OCI-LY1 (cell line): ENCODE data around the gene MOB2.

ENCODE experiments used
- H2AFZ ChIP-seq: fragments of 200-600 bp; sonication (generic), shearing (Covaris generic); 2 replicates; pipeline ENCODE4 v1.6.0; 2014; ENCODE audit warnings: antibody characterized with exemption, mild to moderate bottlenecking, low read length
- H3F3A ChIP-seq: fragments of 200-600 bp; sonication (generic), shearing (Covaris generic); 2 replicates; pipeline ENCODE4 v1.6.0; 2014; ENCODE audit warnings: mild to moderate bottlenecking, antibody characterized with exemption, low read length, moderate library complexity; ENCODE audit not compliant: insufficient read depth
- H3K27ac ChIP-seq: fragments of 200-600 bp; sonication (generic); 2 replicates; pipeline ENCODE4 v1.5.1; 2014; ENCODE audit warnings: low read length, mixed run types, mild to moderate bottlenecking, low read depth; ENCODE audit not compliant: poor library complexity, severe bottlenecking
- H3K27me3 ChIP-seq: fragments of 200-600 bp; sonication (generic); 2 replicates; pipeline ENCODE4 v1.6.0; 2014; ENCODE audit warnings: antibody characterized with exemption, mild to moderate bottlenecking, low read length, moderate library complexity; ENCODE audit not compliant: insufficient read depth
- H3K36me3 ChIP-seq: fragments of 200-600 bp; sonication (generic); 2 replicates; pipeline ENCODE4 v1.6.1; 2014; ENCODE audit warnings: mild to moderate bottlenecking, antibody characterized with exemption, low read length, moderate library complexity, mixed read lengths; ENCODE audit not compliant: insufficient read depth
- H3K4me1 ChIP-seq: fragments of 200-600 bp; sonication (generic); 2 replicates; pipeline ENCODE4 v1.5.1; 2014; ENCODE audit warnings: mild to moderate bottlenecking, low read length, moderate library complexity; ENCODE audit not compliant: insufficient read depth, severe bottlenecking
- H3K4me2 ChIP-seq: fragments of 200-600 bp; sonication (generic), shearing (Covaris generic); 2 replicates; pipeline ENCODE4 v1.6.1; 2014; ENCODE audit warnings: low read length
- H3K4me3 ChIP-seq: fragments of 200-600 bp; sonication (generic); 2 replicates; pipeline ENCODE4 v1.5.1; 2014; ENCODE audit warnings: low read length, low read depth, mild to moderate bottlenecking, mixed read lengths; ENCODE audit not compliant: poor library complexity, severe bottlenecking
- H3K79me2 ChIP-seq: fragments of 200-600 bp; shearing (Covaris generic); 2 replicates; pipeline ENCODE4 v1.6.1; 2016; ENCODE audit warnings: mixed run types, low read length, mixed read lengths; ENCODE audit not compliant: insufficient read depth
- H3K9ac ChIP-seq: fragments of 200-600 bp; sonication (generic), shearing (Covaris generic); 2 replicates; pipeline ENCODE4 v1.6.1; 2014; ENCODE audit warnings: mild to moderate bottlenecking, low read length, mixed read lengths
- H3K9me2 ChIP-seq: fragments of 200-600 bp; sonication (generic), shearing (Covaris generic); 2 replicates; pipeline ENCODE4 v1.6.1; 2014; ENCODE audit warnings: low read depth, mild to moderate bottlenecking, low read length, mixed read lengths
- H3K9me3 ChIP-seq: fragments of 200-600 bp; shearing (Covaris generic); 2 replicates; pipeline ENCODE4 v1.6.1; 2014; ENCODE audit warnings: low read length, mixed read lengths
- H4K20me1 ChIP-seq: fragments of 200-600 bp; sonication (generic), shearing (Covaris generic); 2 replicates; pipeline ENCODE4 v1.6.0; 2016; ENCODE audit warnings: mild to moderate bottlenecking, low read length; ENCODE audit not compliant: insufficient read depth
- EZH2 ChIP-seq: fragments of 200-600 bp; sonication (generic), shearing (Covaris generic); IDR thresholded peaks from 2 replicates; pipeline ENCODE4 v1.8.0; 2017; ENCODE audit warnings: borderline replicate concordance, mixed run types, mild to moderate bottlenecking, antibody characterized with exemption, low read length, moderate library complexity, mixed read lengths
- TF ChIP-seq, protein P1 (sequence below): fragments of 200-600 bp; sonication (generic), shearing (Covaris generic); IDR thresholded peaks from 2 replicates; pipeline ENCODE4 v1.5.1; 2017; ENCODE audit warnings: mild to moderate bottlenecking, antibody characterized with exemption, low read length, moderate library complexity, mixed read lengths

Gene MOB2

DNA sequence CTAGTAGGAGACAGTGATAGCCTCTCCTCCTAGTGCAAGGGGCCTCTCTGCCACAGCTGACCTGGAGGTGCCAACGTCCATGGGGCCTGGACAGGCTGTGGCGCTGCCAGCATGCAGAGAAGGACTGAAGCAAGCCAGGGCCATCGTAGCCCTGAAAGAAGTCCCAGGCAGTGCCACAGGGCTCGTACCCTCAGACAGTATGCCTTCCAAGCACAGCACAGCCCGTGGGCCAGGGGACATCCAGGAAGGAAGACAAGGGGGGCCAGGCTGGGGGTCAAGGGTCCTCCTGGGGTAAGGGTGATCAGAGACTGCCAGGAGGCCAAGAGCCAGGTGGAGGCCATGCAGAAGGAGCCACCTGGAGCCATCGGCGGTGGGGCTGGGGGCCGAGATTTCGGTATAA is 20.4 kb upstream of the MOB2 start:
- H3K4me1 ChIP-seq: peaks cover under 1% of the 10 kb centered on the region
- no peaks in the 10 kb centered on the region for H3K9me3 ChIP-seq
- no peak overlapping the region for H2AFZ ChIP-seq
- no peaks in the 10 kb centered on the region for H3K27me3 ChIP-seq
- H3K36me3 ChIP-seq: no peaks in the 10 kb centered on the region; the same call in 1 of the 2 replicates
- H3F3A ChIP-seq: peaks cover 2% of the 10 kb centered on the region; the same call in 1 of the 2 replicates
- TF ChIP-seq EZH2: no peak
- TF ChIP-seq, protein P1, sequence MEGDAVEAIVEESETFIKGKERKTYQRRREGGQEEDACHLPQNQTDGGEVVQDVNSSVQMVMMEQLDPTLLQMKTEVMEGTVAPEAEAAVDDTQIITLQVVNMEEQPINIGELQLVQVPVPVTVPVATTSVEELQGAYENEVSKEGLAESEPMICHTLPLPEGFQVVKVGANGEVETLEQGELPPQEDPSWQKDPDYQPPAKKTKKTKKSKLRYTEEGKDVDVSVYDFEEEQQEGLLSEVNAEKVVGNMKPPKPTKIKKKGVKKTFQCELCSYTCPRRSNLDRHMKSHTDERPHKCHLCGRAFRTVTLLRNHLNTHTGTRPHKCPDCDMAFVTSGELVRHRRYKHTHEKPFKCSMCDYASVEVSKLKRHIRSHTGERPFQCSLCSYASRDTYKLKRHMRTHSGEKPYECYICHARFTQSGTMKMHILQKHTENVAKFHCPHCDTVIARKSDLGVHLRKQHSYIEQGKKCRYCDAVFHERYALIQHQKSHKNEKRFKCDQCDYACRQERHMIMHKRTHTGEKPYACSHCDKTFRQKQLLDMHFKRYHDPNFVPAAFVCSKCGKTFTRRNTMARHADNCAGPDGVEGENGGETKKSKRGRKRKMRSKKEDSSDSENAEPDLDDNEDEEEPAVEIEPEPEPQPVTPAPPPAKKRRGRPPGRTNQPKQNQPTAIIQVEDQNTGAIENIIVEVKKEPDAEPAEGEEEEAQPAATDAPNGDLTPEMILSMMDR: no peak
- H3K9me2 ChIP-seq: no peaks in the 10 kb centered on the region
- H3K79me2 ChIP-seq: no peaks in the 10 kb centered on the region
- H3K9ac ChIP-seq: no peak overlapping the region
- no peak overlapping the region for H3K4me3 ChIP-seq
- no peaks in the 10 kb centered on the region for H4K20me1 ChIP-seq
- no peak overlapping the region for H3K4me2 ChIP-seq
- H3K27ac ChIP-seq: no peak overlapping the region

GRCh38 chr11:1505480-1505879 is 18.9 kb upstream of the MOB2 start:
- Histone ChIP-seq H3F3A (no peaks in the 10 kb centered on the region), H3K4me3 (no peak overlapping the region), H3K27ac (no peak overlapping the region), H3K4me2 (no peak overlapping the region), H4K20me1 (no peaks in the 10 kb centered on the region), H3K9me3 (no peaks in the 10 kb centered on the region), H3K79me2 (no peaks in the 10 kb centered on the region), H3K27me3 (no peaks in the 10 kb centered on the region), H3K9ac (no peak overlapping the region), H3K9me2 (no peaks in the 10 kb centered on the region), H3K4me1 (no peaks in the 10 kb centered on the region), H2AFZ (no peak overlapping the region), H3K36me3 (no peaks in the 10 kb centered on the region)
- TF ChIP-seq, protein P1: peak; percentile 46
- no peak for TF ChIP-seq EZH2

- no peak for TF ChIP-seq EZH2
- TF ChIP-seq, protein P1: no peak
- H3K9me3 ChIP-seq: no peaks in the 10 kb centered on the region
- no peaks in the 10 kb centered on the region for H3K9me2 ChIP-seq
- no peak overlapping the region for H3K4me3 ChIP-seq
- no peak overlapping the region for H3K4me2 ChIP-seq
- no peak overlapping the region for H3K9ac ChIP-seq
- H3F3A ChIP-seq: no peaks in the 10 kb centered on the region
- no peak overlapping the region for H3K27ac ChIP-seq
- no peaks in the 10 kb centered on the region for H3K4me1 ChIP-seq
- H3K27me3 ChIP-seq: no peaks in the 10 kb centered on the region
- no peaks in the 10 kb centered on the region for H4K20me1 ChIP-seq
- no peaks in the 10 kb centered on the region for H3K36me3 ChIP-seq
- H2AFZ ChIP-seq: no peak overlapping the region
- no peaks in the 10 kb centered on the region for H3K79me2 ChIP-seq
Observed at GRCh38 chr11:1504581-1505290, 18.2 kb upstream of the MOB2 start.
